ENCODE measurements around the gene PTGFRN.

PTGFRN gene

DNA sequence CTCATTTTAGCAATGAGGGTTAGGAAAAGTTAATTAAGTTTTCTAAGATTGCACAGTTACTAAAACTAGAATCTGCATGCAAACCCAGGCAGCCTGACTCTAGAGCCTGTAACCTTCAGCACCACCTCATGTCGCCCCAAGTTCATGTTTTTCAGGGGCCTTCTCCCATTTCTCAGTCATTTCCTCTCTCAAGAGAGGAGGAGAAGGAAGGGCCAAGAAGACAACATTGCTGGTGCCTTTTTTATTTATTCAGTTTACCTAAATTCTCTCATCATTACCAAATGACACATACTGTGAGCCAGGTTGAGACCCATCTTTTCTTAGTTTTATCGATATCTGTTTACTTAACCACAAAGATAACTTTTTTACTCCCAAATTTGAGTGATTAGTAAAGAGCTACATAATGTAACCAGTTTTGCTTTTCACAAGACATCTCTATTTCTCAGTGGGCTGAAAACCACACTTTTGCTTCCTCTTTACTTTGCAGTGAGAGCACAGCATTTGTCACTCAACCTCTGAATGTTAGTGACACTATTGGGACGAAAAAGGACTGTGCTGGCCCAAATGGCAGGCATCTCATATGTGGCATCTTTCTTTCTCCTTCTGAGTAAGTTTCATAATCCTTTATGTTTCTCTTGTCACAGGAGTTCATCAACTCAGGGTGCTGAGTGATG is 91.7 kb downstream of the PTGFRN start, which contains the start of gene CD101:
CD101 (plus strand) TSS at position 507 of the 674 bp plus-strand sequence; CDS start at position 565, 58 bp downstream.
- no peak for DNase-seq (ENCODE audit: low spot score)

DNA sequence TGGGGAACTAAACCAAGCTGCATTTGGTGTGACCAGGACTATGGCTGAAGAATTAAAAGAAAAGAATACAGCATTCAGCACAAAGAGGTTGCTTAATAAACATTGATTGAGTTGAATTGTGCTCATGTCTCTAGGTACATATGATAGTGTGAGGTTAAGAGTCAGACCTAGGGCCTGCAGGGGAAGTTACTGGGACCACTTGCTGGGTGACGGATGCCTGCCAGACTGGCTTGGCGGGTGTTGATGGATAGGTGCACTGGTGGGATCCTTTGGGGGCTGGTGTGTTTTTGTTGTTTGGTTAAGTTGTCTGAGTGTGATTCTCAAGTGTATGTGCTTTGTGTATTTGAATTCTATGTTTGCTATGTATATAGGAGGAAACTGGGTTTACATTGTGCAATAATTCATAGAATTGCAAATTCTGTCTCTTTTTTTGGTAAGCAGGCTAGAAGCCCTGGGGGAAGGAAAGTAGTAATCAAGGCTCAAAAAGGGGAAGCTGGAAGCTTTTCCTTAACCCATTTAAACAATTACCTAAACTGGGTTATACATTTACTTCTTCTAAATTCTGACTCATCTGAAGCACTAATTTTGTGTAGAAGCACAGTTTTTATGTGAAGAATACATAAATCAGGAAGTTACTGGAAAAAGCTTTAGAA is 93.6 kb downstream of the PTGFRN start:
- no peak for DNase-seq (ENCODE audit: low spot score)

DNA sequence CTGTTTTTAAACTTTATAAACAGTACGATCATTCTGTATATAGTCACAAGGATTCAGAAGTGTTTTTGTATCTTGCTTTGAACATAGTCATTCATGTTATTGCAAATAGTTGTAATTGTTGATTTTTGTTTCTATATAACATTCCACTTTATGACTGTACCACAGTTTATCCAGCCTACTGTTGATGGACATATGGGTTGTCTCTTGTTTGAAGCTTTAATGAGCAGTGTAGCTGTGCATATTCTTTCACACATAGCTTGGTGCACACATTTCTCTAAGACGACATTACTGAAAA is 98.0 kb downstream of the PTGFRN start:
- DNase-seq (ENCODE audit: low spot score): no peak

DNA sequence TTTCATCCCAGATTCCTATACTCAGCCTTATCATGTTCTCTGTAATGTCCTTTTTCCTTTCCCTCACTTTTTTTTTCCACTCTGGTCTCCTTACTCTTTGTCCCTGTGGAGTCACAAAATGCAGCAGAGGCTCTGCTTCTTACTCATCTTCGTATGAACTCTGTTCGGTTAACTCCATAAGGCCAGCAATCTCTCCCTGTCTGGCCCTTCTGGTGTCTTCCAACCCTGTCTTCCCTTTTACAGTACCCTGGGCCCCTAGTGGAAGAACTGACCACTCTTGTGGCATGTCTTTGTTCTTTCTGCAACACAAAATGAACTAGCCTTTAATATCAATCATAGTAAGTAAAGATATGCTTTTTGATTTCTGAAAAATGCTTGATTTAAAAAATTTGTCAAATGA is 98.9 kb downstream of the PTGFRN start:
- no peak for DNase-seq (ENCODE audit: low spot score)

DNA sequence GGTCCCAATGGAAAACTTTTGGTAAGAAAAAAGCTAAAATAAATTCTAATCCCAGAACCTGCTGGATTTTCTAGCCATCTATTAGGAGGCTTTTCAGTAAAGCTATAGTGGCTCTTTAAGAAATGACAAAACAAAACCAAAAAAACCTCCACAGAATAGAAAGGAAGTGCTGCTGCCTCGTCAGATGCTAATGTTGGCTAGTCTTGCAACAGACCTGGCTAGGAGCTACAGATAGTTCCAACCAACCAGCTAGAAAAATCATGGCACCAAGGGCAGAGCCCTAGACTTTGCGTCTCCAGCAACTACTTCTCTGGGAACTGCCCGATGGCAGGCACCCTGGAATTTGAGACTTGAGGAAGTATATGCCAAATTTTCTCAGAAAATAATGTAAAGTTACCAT is 99.4 kb downstream of the PTGFRN start:
- no peak for DNase-seq (ENCODE audit: low spot score)

DNA sequence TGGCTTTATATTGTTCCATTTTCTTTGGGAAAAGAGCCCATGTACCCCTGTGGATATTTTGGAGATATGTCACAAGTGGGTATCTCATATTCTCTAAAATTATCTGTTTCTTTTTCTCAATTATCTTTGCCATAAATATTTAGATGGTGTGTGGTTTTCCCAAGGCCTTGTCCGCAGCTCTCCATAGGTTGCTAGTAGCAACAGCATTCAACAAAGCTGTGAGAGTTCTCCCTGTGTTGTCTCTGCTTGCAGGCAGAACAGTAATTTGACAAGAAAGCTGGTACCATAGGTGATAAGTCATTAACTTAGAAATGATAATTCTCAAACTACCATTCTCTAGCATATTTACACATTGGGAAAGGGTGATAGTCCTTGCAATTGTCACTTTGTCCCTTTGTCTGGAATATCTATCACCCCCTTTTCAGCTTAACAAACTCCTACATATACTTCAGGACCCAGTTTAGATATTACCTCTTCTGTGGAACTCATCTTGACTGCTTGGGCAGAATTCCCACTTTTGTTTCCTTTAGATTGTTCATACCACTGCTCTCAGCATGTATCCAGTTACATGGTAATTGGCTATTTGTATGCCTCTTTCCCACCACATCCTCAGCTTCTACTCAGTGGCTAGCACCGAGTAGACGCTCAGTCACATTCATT is 100.7 kb downstream of the PTGFRN start:
- DNase-seq (ENCODE audit: low spot score): no peak

DNA sequence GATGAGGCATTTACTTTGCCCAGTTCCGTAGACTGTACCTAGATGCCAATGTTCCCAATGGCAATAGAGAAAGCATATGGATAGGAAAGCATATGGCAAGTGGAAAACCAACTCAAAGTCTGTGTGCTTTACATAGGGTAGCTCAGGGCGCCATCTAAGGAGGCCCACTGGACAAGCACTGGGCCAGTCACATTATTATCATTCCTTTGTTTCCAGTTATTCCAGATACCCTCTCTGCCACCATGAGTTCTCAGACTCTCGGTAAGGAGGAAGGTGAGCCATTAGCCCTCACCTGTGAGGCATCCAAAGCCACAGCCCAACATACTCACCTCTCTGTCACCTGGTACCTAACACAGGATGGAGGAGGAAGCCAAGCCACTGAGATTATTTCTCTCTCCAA is 101.6 kb downstream of the PTGFRN start:
- no peak for DNase-seq (ENCODE audit: low spot score)

DNA sequence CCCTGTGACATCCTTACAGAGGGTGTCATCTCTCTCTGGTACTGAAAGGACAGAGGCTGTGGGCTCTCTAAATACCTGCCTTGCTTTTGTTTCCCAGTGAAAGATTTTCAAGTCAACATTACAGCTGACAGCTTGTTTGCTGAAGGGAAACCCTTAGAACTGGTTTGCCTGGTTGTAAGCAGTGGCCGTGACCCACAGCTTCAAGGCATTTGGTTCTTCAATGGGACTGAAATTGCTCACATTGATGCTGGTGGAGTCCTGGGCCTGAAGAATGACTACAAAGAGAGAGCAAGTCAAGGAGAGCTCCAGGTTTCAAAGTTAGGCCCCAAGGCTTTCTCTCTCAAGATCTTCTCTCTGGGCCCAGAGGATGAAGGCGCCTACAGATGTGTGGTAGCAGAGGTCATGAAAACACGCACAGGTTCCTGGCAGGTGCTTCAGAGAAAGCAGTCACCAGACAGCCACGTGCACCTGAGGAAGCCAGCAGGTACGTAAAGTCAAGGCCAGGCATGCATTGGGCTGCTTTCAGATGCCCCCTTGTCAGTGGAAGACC is 103.7 kb downstream of the PTGFRN start:
- no peak for DNase-seq (ENCODE audit: low spot score)

DNA sequence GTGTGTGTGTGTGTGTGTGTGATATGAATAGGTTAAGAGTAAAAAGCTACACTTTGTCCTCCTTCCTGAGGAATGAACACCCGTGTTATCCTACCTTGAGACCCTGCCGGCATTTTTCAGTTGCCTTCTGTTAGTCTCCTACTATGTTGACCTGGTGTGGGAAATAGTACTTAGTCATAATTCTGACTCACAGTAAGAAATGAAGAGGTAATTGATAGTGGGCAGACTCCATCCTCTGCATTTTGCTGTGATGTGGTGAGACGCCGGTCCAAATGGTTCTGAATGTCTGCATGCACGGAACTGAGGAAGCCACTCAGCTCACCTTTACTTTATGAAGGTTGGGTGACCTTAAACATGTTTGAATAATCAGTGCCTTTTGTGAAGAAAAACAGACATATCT is 104.5 kb downstream of the PTGFRN start:
- no peak for DNase-seq (ENCODE audit: low spot score)

DNA sequence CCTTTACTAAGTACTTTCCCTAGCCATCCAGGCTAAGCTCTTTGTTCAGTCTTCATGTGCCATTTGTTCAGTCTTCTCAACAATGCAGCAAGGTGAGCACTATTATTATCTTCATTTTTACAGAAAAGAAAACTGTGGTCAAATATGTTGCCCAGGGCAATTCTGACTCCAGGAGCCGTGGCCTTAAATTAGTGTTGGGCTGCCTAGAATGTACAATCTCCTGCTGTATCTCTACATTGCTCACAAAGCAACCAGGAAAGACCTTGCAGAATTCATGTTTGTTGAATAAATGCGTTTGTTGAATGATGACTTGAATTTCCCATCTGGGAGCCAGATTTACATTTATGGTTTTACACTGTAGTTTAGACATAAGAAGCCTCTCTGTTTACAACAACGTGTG is 106.0 kb downstream of the PTGFRN start:
- DNase-seq (ENCODE audit: low spot score): no peak

DNA sequence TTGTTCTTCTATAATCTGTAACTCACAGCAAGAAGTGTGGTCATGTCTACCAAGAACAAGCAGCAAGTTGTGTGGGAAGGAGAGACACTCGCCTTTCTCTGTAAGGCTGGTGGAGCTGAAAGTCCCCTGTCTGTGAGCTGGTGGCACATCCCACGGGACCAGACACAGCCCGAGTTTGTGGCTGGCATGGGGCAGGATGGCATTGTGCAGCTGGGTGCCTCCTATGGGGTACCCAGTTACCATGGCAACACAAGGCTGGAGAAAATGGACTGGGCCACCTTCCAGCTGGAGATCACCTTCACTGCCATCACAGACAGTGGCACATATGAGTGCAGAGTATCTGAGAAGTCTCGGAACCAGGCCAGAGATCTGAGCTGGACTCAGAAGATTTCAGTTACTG is 107.3 kb downstream of the PTGFRN start:
- DNase-seq (ENCODE audit: low spot score): no peak

DNA sequence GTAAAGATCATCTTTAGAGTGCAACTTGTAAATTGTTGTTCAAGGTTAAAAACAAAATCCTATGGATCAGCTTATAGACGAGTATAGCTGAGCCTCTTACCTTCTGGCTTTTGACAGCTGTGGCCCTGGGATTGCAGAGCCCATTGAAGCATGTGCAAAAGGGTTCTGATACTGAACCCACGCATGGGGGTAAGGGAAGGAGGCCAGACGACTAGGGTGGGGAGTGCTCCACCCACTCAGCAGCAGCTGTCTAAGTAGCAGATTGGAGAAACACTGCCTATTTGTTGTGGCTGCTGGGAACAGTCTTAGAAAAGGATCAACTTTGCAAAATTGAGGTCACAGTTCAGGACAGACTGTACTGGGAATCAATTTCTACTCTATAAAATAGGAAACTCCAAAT is 107.9 kb downstream of the PTGFRN start:
- no peak for DNase-seq (ENCODE audit: low spot score)

DNA sequence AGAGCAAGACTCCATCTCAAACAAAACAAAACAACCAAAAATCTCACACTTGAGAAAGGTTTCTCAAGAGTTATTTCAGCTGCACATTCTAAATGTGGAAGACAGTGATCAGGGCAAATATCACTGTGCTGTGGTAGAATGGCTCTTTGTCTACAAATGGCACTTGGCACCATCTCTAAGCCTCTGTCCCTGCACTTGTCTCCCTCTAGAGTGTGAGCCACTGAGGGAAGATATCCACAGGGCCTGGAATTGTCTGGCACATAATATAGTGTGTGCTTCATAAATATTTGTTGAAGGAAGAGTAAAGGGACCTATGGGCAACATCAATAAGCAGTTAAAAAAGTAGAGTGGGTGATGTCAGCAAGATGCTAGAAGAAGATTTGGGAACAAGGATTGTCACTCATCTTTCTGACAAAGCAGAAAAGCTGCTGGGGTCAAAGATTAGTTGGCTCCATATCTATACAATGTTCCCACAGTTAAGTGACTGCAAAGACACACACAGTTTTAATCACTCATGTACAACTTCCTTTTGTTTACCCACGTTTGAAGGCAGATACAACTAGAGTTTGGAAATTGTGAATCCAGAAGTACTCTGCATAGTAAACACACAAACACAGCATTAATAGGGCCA is 110.9 kb downstream of the PTGFRN start:
- no peak for DNase-seq (ENCODE audit: low spot score)

DNA sequence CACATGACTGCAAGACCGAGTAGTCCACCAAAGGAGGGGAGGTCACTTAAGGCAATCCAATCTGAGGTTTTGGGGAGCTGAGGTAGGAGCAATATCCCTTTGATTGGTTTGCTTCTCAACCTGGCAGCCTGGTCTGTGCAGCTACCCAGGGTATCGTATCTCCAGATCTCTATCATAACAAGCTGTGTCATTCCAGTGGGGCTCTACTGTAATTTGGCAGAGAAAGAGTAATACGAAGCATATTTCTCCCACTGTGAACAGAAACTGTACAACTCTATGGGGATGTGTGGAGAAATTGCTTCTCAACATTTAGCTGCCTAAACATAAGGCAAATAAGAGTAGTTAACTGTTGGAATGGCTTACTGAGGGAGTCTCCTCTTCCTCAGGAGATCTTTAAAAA is 112.4 kb downstream of the PTGFRN start:
- DNase-seq (ENCODE audit: low spot score): no peak

DNA sequence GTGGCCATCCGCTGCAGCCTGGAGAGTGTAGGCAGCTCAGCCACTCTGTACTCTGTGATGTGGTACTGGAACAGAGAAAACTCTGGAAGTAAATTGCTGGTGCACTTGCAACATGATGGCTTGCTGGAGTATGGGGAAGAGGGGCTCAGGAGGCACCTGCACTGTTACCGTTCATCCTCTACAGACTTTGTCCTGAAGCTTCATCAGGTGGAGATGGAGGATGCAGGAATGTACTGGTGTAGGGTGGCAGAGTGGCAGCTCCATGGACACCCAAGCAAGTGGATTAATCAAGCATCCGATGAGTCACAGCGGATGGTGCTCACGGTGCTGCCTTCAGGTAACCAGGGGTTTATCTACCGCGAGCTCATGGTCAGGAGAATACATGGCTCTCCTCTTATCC is 115.9 kb downstream of the PTGFRN start:
- no peak for DNase-seq (ENCODE audit: low spot score)

DNA sequence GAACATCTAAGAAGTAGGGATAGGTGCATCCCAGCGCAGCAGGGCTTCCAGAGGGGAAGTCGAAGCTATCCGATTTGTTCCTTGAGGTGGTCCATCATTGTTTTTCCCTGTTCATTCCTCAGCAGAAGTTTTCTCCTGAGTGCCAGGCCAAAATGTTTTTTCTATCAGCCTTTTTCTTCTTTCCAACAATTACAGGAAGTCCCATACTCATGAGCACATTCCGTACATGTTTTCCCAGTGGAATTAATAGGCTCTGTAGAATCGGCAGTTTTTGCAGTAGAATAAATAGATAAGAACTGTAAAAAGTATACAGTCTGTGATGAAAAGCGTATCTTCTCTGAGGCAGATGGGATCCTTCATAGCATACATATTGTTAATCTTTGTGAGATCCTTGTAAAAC is 116.6 kb downstream of the PTGFRN start:
- DNase-seq (ENCODE audit: low spot score): no peak

DNA sequence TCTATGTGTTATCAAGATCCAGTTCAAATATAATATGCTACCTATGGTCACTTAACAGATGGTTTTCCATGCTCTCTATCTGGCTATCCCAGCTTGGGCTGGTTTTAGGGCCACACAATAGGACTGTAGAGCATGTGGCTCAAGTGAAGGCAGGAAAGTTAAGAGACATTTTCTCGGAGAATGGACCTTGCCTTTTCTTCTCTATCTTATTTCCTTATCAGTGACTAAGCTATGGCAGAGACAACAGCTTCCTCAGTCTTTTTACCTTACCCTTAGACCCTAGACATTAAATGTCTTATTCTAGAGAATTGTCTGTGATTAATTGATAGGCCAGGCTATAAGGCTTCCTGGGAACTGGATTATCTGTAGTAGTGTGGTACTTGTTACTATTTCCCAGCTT is 120.0 kb downstream of the PTGFRN start:
- DNase-seq (ENCODE audit: low spot score): no peak

DNA sequence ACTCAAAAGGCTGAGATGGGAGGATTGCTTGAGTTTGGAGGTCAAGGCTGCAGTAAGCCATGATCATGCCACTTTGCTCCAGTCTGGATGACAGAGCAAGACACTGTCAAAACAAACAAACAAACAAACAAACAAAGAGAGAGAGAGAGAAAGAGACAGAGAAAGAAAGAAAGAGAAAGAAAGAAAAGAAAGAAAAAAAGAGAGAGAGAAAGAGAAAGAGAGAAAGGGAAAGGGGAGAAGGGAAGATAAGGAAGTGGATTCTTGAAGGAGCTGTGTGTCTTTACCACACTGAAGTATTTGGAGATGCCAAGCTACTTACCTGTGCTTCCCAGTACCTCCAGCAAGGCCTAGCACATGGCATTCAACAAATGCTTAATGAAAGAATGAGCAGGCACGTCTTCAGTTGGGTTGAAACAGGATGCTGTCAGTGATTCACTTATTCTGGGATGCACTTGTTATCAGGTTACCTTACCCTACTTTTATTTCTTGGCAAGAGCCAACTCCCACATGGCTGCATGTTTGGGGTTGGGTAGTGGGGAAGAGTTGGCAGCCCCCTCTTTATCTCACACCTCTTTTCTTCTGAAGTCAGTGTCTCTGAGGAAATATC is 120.7 kb downstream of the PTGFRN start:
- no peak for DNase-seq (ENCODE audit: low spot score)

DNA sequence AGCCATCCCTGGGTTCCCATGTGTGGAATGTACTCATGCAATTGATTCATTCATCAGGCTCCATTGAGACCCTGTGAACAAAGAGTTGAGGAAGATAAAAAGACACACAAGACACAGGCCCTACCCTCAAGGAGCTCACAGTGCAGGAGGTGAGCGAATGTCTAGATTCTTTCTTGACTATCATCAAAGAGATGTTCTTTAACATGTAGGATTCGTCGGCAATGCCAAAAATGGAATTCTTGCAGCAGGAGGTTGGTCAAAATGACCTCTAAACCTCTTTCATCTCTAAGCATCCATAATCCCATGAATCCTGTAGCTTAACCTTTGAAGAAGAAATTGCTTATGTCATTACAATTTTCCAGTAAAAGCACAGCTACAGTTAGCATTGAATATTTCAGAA is 122.5 kb downstream of the PTGFRN start:
- no peak for DNase-seq (ENCODE audit: low spot score)

DNA sequence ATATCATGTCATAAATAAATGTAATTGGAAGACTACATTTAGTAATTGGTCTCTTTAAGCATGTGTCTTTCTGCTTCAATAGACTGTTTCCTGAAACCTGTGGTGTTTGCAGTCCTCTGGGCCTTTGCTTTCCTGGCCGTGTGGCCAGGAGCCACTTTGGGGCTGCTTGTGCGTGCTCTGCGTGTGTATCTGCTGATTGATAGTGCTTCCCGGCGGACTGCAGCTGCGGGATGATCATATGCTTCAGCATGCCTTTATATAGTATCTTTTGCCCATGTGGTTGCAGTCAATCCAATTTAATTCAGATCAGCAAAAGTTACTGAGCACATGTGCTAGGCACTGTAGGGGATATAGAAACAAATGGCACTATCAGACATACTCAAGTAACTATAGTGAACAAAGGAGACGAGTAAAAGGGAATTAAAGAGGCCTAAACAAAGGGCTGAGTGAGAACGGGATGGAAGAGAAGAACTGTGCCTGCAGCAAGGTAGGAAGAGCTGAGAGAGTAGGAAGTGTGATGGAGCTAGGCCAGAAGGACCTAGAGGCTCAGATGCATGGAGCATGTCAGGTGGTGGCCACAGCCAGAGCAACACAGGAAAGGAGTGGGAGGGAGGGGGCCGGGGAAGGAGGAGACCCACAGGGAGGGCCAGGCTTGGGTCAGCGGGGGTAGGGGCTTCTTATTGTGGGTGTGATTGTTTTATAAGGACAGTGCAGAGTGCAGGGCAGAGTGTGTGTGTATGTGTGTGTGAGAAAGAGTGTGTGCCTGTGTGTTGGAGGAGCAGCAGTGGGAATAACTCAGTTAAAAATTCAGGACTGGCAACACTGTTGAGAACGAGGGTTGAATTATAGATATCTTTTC is 123.2 kb downstream of the PTGFRN start:
- no peak for DNase-seq (ENCODE audit: low spot score)

DNA sequence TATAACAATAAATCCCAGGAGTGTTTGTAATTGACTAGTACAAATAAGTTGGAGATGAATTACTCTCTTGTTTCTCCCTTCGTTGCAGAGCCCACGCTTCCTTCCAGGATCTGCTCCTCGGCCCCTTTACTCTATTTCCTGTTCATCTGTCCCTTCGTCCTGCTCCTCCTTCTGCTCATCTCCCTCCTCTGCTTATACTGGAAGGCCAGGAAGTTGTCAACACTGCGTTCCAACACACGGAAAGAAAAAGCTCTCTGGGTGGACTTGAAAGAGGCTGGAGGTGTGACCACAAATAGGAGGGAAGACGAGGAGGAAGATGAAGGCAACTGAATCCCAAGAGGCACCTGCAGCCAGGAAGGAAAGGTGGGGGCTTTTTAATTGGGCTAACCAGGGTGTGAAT is 124.1 kb downstream of the PTGFRN start:
- no peak for DNase-seq (ENCODE audit: low spot score)

Data from hematopoietic multipotent progenitor cell treated with erythropoietin and hydrocortisone succinate and interleukin-3 and kit ligand, for 17 days (in vitro differentiated cells).